Measurements from ENCODE around the gene SMYD3. TPM values are rescaled to one million over a fixed set of nuclear protein-coding genes. Genes with fewer than 3 reads are reported as not detected.

The SMYD3 gene
- total RNA-seq, 1 donor from 2014 or later: 22.9 TPM

GRCh38 chr1:245860657-245861544 lies 646.2 kb downstream of the SMYD3 start:
- intact Hi-C loops (cut with micrococcal nuclease): no loop called here

GRCh38 chr1:245859493-245860114 lies 647.5 kb downstream of the SMYD3 start:
- intact Hi-C loops (cut with micrococcal nuclease): no loop called here

GRCh38 chr1:245858722-245859492 lies 648.2 kb downstream of the SMYD3 start:
- intact Hi-C loops (cut with micrococcal nuclease): no loop called here

- intact Hi-C loops (cut with micrococcal nuclease): no loop called here
These were observed 648.9 kb downstream of the SMYD3 start for GRCh38 chr1:245858022-245858721.

- intact Hi-C loops (cut with micrococcal nuclease): no loop called here
These were observed 650.0 kb downstream of the SMYD3 start for GRCh38 chr1:245856944-245857531.

- intact Hi-C loops (cut with micrococcal nuclease): no loop called here
These were observed 651.0 kb downstream of the SMYD3 start for GRCh38 chr1:245855846-245856730.

- intact Hi-C loops (cut with micrococcal nuclease): no loop called here
These were observed 653.8 kb downstream of the SMYD3 start for GRCh38 chr1:245853291-245853690.

GRCh38 chr1:245843101-245843500 lies 664.0 kb downstream of the SMYD3 start:
- intact Hi-C loops (cut with micrococcal nuclease): no loop called here

GRCh38 chr1:245842106-245842505 lies 665.0 kb downstream of the SMYD3 start:
- intact Hi-C loops (cut with micrococcal nuclease): no loop called here

GRCh38 chr1:245840971-245841370 lies 666.1 kb downstream of the SMYD3 start:
- intact Hi-C loops (cut with micrococcal nuclease): no loop called here

GRCh38 chr1:245837718-245838117 lies 669.4 kb downstream of the SMYD3 start:
- intact Hi-C loops (cut with micrococcal nuclease): no loop called here

GRCh38 chr1:245835386-245835785 lies 671.7 kb downstream of the SMYD3 start:
- intact Hi-C loops (cut with micrococcal nuclease): loop anchor here (2.0 kb wide), 1 partner anchor 13 kb away; no protein-coding TSS in a partner anchor

GRCh38 chr1:245834002-245834401 lies 673.1 kb downstream of the SMYD3 start:
- intact Hi-C loops (cut with micrococcal nuclease): loop anchor here (2.0 kb wide), 1 partner anchor 15 kb away; no protein-coding TSS in a partner anchor

- intact Hi-C loops (cut with micrococcal nuclease): no loop called here
These were observed 674.1 kb downstream of the SMYD3 start for GRCh38 chr1:245832771-245833527.

GRCh38 chr1:245831518-245831917 lies 675.6 kb downstream of the SMYD3 start:
- intact Hi-C loops (cut with micrococcal nuclease): no loop called here

- intact Hi-C loops (cut with micrococcal nuclease): no loop called here
These were observed 677.3 kb downstream of the SMYD3 start for GRCh38 chr1:245829826-245830225.

GRCh38 chr1:245829194-245829593 lies 677.9 kb downstream of the SMYD3 start:
- intact Hi-C loops (cut with micrococcal nuclease): no loop called here

- intact Hi-C loops (cut with micrococcal nuclease): no loop called here
These were observed 679.8 kb downstream of the SMYD3 start for GRCh38 chr1:245827301-245827700.
